Measurements from ENCODE around the gene ASPA.
A peak's percentile ranks its signal among the peaks of the same experiment; 100 is the strongest.
"Not testable (repeated sequence)": the region's sequence is repeated elsewhere in the genome, so short reads cannot be mapped to it uniquely, and the experiment has no call there.

Gene ASPA

DNA sequence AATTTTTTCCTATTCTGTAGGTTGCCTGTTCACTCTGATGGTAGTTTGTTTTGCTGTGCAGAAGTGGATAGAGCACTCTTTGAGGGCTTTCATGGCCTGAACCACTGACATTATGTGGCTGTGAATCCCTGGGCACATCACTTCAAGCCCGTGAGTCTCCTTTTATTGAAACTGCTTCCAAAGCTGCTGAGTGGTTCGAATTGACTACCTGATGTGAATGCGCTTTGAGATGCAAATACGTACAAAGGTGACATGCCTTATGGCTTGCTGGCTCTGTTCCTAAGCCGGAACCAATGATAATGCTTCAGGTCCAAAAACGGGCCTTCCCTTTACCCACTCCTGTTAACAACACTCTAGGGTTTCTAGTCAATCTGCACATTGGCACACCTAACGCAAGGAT is 34.3 kb downstream of the ASPA start:
- no peak for DNase-seq

DNA sequence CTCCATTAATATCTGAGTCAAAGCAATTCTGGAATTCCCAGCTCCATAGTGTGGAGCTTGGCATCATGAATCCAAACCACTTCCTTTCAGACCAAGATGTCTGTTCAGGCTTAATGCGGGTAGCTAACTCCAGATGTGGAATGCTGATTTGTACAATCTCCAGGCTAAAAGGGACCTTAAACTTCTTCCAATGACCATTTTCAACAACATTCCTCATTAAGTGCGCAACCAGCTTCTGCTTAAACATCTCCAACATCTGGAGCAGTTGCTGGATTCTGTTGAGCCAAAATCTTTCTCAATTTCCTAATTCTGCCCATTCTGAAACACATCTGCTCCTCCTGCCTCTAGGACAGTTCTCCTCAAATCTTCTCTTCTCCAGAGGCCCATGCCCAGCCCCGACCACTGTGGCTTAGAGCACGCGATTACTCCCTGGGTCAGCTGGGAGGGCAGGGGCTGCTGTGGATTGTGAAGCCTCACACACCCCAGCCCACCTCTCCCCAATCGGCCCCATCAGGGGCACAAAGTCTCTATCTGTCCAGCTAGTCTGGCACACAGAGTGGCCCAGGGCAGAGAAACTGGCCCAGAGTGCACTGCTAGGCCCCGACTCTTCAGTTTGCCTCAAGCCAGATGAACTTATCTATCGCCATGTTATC is 36.2 kb downstream of the ASPA start:
- DNase-seq, result no peak

DNA sequence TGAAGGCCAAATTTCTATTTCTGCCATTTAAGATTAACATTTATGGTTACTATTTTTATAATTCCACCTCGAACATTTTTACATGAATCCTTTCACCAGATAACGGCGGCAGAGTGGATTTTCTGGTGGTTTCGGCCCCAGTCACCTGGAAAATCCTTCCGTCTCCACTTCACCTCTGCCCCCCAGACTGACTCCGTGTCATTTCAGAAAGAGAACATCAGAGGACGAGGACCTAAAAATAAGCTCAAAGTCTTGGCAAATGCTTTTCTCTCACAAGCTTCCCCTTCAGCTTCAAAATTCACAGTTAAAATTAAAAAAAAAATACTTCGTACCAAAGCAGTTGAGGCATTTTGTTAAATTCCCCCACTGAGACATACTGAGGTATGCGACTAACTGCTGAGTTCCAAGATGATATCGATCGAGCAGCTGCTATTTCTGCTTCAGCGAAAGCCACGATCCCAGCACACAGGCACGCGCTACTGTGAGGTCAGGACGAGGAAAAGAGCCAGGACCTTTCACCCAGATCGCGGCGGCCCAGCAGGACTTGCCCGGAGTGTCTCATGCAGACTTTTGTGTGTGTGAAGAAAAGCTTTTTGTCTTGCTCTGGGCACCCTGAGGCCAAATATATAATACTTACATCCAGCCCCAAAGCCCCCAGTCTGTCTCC is 36.8 kb downstream of the ASPA start:
- DNase-seq, result no peak

DNA sequence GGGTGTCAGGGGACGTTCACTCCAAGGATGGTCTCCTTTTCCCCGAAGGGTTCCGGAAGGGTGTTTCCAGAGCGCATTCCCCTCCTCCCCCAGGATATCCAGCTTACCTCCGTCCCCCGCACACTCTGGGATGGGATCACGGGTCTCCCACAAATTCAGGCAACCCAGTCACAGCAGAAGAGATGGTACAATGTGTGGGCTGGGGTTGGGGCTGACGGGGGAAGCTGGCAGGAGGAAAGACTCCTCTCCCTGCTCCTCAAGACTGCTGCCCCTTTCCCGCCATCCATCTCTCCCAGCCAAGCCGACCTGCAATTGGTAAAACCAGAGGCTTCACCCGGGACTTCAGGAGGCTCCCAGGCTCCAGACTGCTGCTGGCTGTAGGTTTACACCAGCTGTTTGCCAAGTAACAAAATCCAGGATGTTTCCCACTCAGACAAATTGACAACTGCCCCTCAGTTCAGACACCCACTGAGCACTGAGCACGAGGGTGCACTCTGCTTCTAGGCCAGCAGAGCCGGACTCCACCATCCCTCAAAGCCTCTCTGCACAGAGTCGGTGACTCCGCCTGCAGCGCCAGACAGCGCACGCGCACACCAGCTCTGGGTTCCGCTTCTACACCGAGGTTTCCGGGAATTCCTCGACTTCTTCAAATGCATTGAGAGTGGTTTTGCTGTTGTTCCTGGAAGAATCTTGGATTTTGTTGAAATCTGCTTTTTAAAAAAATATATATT is 37.7 kb downstream of the ASPA start:
- DNase-seq, result peak; percentile 23

DNA sequence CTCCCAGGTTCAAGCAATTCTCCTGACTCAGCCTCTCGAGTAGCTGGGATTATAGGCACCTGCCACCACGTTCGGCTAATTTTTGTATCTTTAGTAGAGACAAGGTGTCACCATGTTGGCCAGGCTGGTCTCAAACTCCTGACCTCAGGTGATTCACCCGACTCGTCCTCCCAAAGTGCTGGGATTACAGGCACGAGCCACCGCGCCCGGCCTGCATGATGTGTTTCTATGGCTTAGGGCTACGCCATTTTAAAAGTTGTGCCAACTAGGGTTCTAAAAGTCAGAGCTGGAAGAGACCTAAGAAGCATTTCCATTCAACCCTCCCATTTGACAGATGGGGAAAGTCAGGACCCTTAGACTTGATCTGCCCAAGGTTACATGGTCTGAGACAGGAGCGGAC is 38.4 kb downstream of the ASPA start:
- not testable (repeated sequence) for DNase-seq

DNA sequence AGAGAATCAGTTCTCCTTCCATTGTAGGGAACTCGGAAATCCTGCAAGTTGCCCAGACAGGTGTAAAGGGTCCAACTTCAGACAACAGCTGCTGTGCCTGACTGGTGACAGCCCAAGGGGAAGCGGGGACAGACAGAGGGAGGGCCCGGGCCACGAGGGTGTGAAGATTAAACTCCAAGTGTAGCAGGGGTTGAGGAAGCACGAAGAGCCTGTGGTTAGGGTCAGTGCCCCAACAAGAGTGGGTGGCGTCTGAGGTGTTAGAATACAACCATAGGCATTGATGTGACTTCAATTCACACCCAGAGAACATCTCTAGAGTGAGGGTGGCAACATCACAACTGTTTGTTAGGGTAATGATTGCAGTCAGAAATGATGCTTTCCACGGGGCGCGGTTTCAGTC is 39.1 kb downstream of the ASPA start:
- no peak for DNase-seq

DNA sequence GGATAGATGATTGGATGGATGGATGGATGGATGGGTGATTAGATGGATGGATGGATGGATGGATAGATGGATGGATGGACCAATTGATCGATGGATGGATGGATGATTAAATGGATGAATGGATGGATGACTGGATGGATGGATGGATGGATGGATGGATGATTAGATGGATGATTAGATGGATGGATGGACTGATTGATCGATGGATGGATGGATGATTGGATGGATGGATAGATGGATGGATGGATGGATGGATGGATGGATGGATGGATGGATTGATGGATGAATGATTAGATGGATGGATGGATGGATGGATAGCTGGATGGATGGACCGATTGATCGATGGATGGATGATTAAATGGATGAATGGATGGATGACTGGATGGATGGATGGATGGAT is 43.7 kb downstream of the ASPA start:
- DNase-seq, result not testable (repeated sequence)

DNA sequence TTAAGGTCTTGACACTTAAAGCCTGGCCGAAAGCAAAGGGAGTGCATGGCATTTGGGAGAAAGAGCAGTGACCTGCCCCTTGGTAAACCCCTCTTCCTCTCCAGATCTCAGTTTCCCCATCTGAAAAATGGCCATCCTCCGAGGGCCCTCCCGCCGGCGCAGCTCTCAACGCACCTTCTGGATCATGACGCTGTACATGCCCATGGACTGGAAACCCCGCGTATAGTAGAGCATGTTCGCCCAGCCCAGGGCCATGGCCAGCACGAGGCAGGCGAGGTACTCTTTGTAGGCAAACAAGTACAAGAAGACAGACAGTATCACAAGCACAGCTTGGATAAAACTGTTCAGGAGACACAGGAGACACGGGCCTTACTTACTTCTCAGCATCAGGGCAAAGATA is 48.2 kb downstream of the ASPA start:
- no peak for DNase-seq

DNA sequence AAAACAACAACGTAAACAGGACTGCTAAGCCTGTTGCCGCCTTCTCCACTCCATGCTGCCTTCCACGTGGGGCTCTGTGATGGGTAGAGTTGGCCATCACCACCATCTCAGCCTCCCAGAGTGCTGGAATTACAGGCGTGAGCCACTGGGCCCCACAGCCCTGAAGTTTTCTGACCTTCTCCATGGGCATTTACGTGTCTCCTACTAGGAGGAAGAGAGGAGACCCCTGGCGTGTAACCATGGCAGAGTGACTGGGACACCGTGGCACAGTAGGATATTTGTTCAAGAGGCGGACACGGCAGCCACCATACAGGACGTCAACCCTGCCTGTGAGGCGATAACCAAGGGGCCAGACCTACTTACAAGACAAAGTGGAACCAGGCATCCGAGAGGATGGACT is 50.7 kb downstream of the ASPA start:
- no peak for DNase-seq

DNA sequence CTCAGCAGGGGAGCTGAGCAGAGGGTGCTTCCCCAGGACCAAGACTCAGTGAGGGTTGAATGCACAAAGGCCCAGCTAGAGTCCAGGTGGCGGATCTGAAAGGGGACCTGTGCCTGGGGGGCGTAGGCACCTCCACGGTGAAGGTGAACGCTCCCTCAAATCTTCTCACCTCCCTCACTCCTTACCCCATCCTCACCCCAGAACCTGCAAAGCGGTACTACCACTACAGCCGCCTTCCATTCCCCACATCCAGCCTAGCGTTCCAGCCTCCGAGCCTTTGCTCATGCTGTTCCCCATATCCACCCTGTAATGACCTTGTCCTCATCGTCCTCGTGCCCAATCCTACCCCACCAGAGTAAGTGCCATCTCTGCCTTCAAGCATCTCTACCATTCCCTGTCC is 51.2 kb downstream of the ASPA start:
- no peak for DNase-seq

DNA sequence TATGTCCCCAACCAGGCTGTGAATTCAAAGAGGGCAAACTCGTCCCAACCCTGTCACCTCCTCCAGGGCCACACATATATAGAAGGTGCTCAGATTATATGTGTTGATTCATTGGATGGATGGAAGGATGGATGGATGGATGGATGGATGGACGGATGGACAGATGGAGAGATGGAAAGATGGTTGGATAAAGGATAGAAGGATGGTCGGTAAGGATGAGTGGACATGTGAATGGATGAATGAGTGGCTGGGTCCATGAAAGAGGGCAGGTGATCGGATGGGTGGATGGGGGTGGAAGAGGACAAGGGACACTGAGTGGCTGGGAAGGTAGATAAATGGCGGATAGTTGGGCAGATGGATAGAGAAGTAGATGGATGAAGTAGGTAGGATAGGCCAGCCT is 51.7 kb downstream of the ASPA start:
- DNase-seq, result no peak

DNA sequence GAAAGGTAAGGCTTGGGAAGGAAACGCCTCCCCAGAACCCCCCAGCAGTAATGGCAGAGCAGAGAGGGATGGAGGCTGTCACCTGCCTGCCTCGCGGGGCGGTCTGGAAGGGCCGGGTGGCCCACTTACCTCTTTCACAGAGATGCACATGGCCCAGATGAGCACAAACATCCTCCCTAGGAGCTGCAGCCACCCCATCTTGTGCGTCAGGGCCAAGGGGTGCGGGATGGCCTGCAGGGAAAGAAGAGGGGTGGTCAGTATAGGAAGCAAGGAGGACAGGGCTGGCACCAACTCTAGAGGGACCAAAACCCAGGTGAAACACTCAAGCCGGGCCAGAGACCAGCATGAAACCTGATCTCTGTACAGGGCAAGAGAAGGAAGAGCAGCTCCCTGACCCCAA is 52.1 kb downstream of the ASPA start:
- no peak for DNase-seq

DNA sequence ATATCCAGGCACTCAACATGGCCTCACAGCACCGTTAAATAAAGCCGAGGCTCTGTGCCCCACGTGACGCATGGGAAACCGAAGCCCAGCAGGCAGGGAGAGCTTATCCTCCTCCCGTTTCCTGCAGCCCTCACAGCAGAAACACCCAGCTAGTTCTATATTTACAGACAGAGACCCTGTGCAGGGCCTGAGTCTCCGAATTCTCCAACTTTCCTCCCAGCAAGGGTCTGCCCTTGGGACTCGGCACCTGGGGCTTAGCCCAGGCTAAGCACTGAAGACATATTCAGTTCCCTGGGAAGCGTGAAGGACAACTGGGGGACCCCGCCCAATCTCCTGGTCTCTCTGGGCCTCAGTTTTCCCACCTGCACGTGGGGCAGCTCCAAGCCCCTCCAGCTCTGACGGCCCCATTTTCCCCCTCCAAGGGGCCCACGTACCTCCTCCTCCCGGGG is 52.6 kb downstream of the ASPA start:
- DNase-seq, result no peak

DNA sequence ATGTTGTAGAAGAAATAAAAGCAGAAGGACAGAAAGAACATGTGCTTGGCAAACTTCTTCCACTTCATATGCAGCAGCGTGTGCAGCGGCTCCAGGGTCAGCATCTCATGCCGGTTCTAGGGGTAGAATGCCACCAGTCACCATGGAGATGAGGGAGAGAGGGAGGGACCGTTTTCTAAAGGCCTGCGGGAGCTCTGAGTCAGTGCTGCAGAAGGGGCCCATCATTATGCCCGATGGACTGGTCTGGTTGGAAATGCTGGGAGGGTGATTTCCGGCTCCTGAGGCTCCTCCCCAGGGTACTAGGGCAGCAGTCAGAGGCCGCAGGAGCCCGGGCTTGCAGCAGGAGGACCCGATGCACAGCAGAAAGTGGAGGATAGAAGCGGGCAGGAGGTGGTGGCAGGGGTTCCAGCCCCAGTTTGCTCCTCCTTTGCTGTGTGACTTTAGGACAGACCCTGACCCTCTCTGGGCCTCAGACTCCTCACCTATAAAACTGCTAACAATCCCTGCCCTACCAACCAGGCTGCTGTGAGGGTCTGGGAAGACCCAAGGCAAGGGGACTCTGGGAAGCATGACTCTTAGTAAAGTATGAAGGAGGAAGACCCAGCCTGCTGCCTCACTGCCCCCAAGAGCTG is 53.2 kb downstream of the ASPA start:
- DNase-seq, result no peak

DNA sequence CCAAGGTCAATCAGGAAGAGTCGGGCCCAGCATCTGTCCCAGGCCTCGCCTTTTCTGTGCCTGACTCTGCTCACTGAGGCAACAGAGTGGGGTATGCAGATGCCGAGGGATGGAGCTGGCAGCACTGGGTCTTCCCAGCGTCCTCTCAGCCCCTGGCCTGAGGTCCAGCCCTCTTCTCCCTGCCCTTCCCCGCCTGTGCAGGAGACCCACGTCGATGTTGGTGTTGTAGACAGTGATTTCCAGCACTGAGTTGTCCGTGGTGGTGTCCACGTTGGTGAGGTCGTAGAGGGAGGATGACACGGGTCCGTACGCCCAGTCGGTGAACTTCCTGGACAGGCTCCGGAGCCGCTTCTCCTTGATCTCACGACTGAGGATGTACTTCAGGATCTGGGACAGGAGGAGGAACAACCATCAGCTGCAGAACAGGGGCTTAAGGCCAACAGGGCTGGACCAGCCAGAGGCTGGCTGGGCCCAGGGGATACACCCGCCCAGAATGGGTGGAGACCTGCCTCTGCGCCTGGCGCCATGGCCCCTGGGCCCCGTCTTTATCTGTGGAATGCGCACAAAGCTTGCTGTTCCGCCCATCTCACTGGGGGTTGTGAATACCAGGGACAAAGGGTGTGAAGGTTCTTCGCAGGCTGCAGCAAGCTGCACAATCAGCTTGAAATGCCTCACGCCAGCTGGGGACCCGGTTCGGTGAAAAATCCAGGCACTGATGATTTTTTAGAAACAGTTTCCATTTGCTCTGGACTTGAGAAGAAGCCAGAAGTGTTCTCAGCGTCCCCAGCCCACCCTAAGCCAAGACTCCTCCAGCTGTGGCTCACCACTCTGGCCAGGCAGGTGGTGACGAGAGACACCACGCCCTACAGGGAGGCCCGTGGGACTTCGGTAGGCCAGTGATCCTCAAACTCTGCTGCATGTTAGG is 54.3 kb downstream of the ASPA start:
- no peak for DNase-seq

DNA sequence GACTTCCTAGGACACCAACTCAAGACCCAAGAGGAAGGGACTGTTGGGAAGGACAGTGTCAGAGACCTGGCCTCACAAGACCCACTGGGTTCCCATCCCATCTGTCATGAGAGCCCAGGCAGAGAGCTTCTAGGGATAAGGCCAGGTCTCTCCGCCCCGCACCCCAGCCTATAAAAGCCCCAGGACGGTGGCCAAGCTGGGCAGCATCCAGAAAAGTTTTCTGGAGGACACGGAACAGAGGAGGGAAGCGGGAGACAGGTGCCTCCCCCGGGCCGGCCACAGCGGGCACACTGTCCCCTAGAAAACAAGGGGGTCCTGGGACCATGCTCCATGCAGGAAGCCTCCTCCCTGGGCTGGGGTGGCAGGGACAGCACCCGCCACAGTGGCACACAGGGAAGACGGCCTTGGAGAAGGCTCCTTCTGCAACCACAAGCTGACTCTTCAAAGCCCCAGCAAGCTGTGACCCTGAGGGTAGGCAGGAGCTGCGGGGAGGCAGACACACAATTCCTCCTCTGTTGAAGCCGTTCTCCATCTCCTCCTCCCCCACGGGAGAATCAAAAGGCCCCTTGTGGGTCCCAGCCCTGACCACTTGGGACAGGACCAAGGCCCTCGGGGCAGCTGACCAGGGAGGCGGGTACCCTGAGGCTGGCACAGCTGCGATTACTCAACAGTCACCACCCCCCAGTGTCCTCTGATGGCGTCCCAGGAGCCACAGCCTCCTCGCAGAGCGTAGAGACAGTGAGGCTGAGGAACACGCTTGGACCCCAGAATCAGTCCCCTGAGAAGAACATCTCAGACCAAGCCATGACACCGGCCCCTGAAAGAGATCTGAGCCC is 55.7 kb downstream of the ASPA start:
- DNase-seq, result no peak

DNA sequence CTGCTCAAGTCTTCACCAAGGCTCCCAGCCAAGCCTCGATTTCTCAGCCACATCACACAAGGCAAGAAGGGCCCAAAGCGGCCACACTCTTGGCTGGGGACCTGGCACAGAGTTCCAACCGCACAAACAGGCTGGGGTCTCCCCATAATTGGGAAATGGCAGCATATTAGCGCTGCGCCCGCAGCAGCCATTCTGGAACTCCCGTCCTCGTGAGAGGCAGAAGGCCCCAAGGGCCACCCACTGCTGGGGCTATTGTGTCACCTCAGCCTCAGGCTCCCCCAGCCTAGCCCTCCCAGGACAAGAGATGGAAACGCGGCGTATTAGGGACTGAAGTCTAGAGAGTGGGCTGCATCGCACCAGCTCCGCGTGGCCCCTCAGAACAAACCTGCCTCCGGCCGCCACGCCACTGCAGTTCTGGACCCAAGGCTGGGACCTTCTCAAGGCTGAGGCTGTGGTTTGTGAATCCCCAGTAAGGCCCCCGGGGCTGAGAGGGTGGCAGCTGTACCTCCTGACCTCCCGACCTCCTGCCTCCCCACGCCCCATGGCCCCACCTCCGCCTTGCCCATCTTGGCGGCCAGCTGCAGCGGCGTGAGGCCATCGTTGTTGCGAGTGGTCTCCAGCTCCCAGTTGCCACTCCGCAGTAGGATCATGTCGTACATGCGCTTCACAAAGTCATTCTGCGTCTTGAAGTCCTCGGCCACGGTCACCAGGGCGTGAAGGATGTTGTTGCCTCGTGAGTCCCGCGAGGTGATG is 56.5 kb downstream of the ASPA start:
- DNase-seq, result no peak

DNA sequence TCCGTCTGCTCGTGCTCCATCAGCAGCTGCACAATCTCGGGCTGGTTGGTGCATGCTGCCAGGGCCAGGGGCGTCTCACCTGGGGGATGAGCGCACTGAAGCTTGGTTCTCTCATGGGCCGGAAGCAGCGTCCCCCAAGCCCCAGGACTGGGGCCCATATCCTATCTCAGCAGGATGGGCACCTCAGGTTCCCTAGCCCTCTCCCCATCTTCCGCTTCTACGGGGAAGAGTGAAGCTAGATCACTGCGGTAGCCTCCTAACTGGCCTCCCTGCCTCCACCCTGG is 57.0 kb downstream of the ASPA start:
- DNase-seq, result no peak

DNA sequence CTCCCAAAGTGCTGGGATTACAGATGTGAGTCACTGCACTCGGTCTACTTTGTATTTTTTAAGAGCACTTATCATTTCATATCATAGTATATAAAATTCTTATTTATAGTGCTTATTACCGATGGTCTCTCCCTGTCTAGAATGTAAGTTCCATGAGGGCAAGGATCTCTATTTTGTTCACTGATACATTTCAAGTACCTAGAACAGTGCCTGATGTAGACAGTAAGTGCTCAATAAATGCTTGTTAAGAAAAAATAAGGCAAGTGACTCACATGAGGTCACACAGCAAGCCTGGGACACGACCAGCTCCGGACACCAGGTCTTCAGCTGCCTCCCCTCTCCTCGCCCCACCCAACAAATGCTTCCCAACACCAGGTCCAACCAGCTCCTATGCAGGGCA is 58.0 kb downstream of the ASPA start:
- no peak for DNase-seq

DNA sequence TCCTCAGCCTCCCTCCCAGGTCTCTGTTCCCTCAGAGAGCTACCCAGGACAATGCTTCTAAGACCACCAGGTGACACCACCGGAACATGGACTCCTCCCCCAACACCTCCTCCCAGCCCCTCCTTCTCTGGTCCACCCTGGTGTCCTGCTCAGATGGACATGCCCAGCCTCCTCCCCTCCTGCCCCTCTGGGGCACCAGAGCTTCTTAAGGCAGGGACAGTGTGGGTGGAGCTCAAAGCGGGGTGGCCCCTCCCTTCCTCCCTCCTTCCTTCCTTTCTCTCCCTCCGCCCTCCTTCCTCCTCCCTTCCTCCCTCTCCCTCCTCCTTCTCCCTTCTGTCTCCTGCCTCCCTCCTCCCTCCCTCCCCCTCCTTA is 59.1 kb downstream of the ASPA start:
- peak; percentile 12 for DNase-seq

Data from CD4-positive, alpha-beta T cell treated with Interleukin-17A for 4 hours (primary cell).